Breast epithelium (tissue), 3 donors: ENCODE data around the gene RBMXL3.

Experiments
- CTCF ChIP-seq, 3 donors: fragments of 450-650 bp; IDR thresholded peaks; one replicate each; pipeline ENCODE4 v1.5.1; 2016 to 2017; ENCODE audit warnings: antibody characterized with exemption in 3 of 3, mild to moderate bottlenecking in 3 of 3, moderate library complexity in 3 of 3
- POLR2A ChIP-seq: fragments of 450-650 bp; IDR thresholded peaks from one replicate; pipeline ENCODE4 v1.6.1; 2016; ENCODE audit warnings: antibody characterized with exemption, mild to moderate bottlenecking, moderate library complexity

- TF ChIP-seq CTCF (IDR thresholded peaks at IDR 0.05) (no peak), POLR2A (no peak)
These were observed 731 bp downstream of the RBMXL3 start for GRCh38 chrX:115189646-115190635.
